Peyer's patch (tissue), 4 donors: ENCODE measurements around the gene ADM5.

ENCODE experiments used
- POLR2A ChIP-seq, 2 donors: fragments of 450-650 bp; IDR thresholded peaks; one replicate each; pipeline ENCODE4 v1.5.1; 2017; ENCODE audit warnings: antibody characterized with exemption in 2 of 2, mild to moderate bottlenecking in 2 of 2, moderate library complexity in 2 of 2
- TF ChIP-seq, protein P1 (sequence below), 6 experiments: fragments of 450-650 bp in 4 of 6; fragments of 200-600 bp in 2 of 6; sonication (generic) in 1 of 6; IDR thresholded peaks; one replicate each; pipeline ENCODE4 v1.5.1; 2017 to 2019; ENCODE audit warnings: antibody characterized with exemption in 6 of 6, mild to moderate bottlenecking in 3 of 6, moderate library complexity in 1 of 6

DNA sequence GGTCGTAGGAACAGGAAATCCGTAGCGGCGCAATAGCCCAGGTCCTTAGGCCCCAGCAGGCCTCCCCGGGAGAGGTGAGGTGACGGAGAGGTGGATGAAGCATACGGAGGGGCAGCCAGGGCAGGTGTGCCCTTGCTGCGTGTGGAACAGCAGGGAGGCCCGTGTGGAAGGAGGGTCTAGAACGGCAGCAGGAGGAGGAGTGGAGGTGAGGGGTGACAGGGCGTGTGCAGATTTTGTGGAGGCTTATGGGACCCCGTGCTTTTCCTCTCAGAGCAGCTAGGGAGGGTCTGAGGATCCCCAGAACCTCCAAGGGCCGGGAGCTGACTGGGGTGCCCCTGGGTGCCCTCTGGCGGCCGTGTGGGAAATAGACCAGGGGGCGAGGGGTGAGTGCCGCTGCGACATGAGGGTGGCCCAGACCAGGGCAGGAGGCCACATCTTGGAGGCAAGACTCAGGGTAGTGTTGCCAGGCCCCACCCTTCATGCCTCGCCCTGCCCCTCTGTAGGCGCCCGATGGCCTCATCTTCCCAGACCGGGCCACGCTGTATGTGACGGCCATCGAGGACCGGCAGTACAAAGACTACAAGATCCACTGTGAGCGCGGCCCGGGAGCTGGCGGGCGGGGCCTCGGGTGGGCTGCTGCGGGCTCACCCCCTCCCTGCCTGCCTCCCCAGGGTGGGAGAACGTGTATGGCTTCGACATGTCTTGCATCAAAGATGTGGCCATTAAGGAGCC, 5.0 kb upstream of the ADM5 start:
- TF ChIP-seq, protein P1, sequence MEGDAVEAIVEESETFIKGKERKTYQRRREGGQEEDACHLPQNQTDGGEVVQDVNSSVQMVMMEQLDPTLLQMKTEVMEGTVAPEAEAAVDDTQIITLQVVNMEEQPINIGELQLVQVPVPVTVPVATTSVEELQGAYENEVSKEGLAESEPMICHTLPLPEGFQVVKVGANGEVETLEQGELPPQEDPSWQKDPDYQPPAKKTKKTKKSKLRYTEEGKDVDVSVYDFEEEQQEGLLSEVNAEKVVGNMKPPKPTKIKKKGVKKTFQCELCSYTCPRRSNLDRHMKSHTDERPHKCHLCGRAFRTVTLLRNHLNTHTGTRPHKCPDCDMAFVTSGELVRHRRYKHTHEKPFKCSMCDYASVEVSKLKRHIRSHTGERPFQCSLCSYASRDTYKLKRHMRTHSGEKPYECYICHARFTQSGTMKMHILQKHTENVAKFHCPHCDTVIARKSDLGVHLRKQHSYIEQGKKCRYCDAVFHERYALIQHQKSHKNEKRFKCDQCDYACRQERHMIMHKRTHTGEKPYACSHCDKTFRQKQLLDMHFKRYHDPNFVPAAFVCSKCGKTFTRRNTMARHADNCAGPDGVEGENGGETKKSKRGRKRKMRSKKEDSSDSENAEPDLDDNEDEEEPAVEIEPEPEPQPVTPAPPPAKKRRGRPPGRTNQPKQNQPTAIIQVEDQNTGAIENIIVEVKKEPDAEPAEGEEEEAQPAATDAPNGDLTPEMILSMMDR (IDR thresholded peaks at IDR 0.05) = peak in 5 of 6 experiments; percentile 39 to 52 (median 49)
- no peak for TF ChIP-seq POLR2A (IDR thresholded peaks at IDR 0.05)
